Psoas muscle (tissue), 8 donors: Measurements from ENCODE around the gene KCNC4. TPM values are rescaled to one million over a fixed set of nuclear protein-coding genes. Genes with fewer than 3 reads are reported as not detected.

ENCODE experiments used
- ATAC-seq, 4 donors: fragments of 200-7000 bp; cut with Tn5 transposase; one replicate each; pipeline ENCODE4 v1.9.1; 2020; ENCODE audit warnings: moderate library complexity in 3 of 4, mild to moderate bottlenecking in 2 of 4
- DNase-seq, 2 donors: peaks; one replicate each; pipeline ENCODE4 v3.0.0-alpha.2; 2020
- H3K27ac ChIP-seq: fragments of 200-600 bp; one replicate; pipeline ENCODE4 v1.8.0; 2022
- H3K27me3 ChIP-seq, 3 donors: fragments of 200-600 bp in 1 of 3; one replicate each; pipeline versions ENCODE4 v1.6.1 to v1.8.0; 2013 to 2022; ENCODE audit warnings: low read length in 2 of 3, mild to moderate bottlenecking in 2 of 3, moderate library complexity in 1 of 3; ENCODE audit not compliant: insufficient read depth in 3 of 3
- H3K36me3 ChIP-seq, 2 donors: fragments of 200-600 bp in 1 of 2; one replicate each; pipeline versions ENCODE4 v1.6.1 to v1.8.0; 2013 to 2022; ENCODE audit warnings: low read depth in 1 of 2, mild to moderate bottlenecking in 1 of 2, moderate library complexity in 1 of 2; ENCODE audit not compliant: insufficient read depth in 1 of 2
- H3K4me1 ChIP-seq: fragments of 200-600 bp; one replicate; pipeline ENCODE4 v1.8.0; 2022
- H3K4me3 ChIP-seq: fragments of 200-600 bp; one replicate; pipeline ENCODE4 v1.8.0; 2022; ENCODE audit warnings: mild to moderate bottlenecking
- H3K9me3 ChIP-seq: fragments of 200-600 bp; one replicate; pipeline ENCODE4 v1.8.0; 2022
- CTCF ChIP-seq: fragments of 200-600 bp; IDR thresholded peaks from one replicate; pipeline ENCODE4 v1.8.0; 2022; ENCODE audit warnings: antibody characterized with exemption
- whole genome bisulfite sequencing, 3 donors: extraction: QIAGEN DNeasy Blood & Tissue Kit; methylation state at CpG; one replicate each; pipeline versions ENCODE4 v1.1.6 to v1.1.7; 2013; 5-methylcytosine and 5-hydroxymethylcytosine counted together
- intact Hi-C, 2 donors: fragments of 100-400 bp; cut with DNase I; formaldehyde crosslinking; loops; one replicate each; pipeline versions ENCODE4 v1.11.0 to v1.14.2; 2022
- polyA plus RNA-seq, 3 donors: library from polyadenylated mRNA; stranded (reverse); fragments of 200-250 nt; gene quantifications; one replicate each; pipeline ENCODE4 v1.2.3, GENCODE V29; 2013
- total RNA-seq, 4 donors: library from RNA; stranded (reverse); fragmentation: NEBNext Ultra II Directional in 2 of 4; extraction: Animal tissue kit (Norgen Biotek cat#: 25700) in 2 of 4; gene quantifications; one replicate each; pipeline versions ENCODE4 v1.2.1 to v1.2.4, GENCODE V29; 2021 to 2023
- donor health status: healthy with polysubstance abuse.
- donor health status: DM: no; HTN: no; CAD: no; lungs with moderate emphysema.
- donor health status: Bipolar disorder and iron deficiency.
- donor health status: healthy.
- donor health status: DM: yes; HTN: yes; CAD: no.
- donor health status: DM: no; HTN: no; CAD: no.
- donor health status: DM: no; HTN: no; CAD: no.
- donor health status: DM: yes; HTN: yes; CAD: no.

The KCNC4 gene
- total and polyA plus RNA-seq, 7 donors: 2.4 to 14.5 (median 5.9) TPM

GRCh38 chr1:110259770-110260169 is 49.7 kb downstream of the KCNC4 start:
- intact Hi-C loops: no loop called here
- peaks cover 0 to 3% (median 0%) of the 10 kb centered on the region in 3 donors for H3K27me3 ChIP-seq
- H3K4me1 ChIP-seq: peaks cover 17% of the 10 kb centered on the region
- no peak overlapping the region for H3K27ac ChIP-seq
- no peak for TF ChIP-seq CTCF
- no peak for ATAC-seq
- no peak overlapping the region for H3K4me3 ChIP-seq
- no peaks in the 10 kb centered on the region for H3K9me3 ChIP-seq
- no peaks in the 10 kb centered on the region for H3K36me3 ChIP-seq
- no peak for DNase-seq
- WGBS, 3 donors: 67 to 71% (median 68%) methylated on average over 2 of the region's 2 CpGs

Other genes starting within 250 kb of the KCNC4 start
- gene AHCYL1, start 225.5 kb upstream of the KCNC4 start, total RNA-seq: 100 to 1,000 TPM in 1 of 4 donors, 10 to 100 TPM in 3; 60.2 to 128 (median 88.9) TPM
- gene AHCYL1, start 225.5 kb upstream of the KCNC4 start, polyA plus RNA-seq: 10 to 100 TPM; 42.5 to 47.2 (median 46.2) TPM
- 10 to 100 TPM; 16.1 to 23.1 (median 17.0) TPM for gene STRIP1, start 175.7 kb upstream of the KCNC4 start, total RNA-seq
- 10 to 100 TPM; 12.1 to 17.4 (median 13.5) TPM for gene STRIP1, start 175.7 kb upstream of the KCNC4 start, polyA plus RNA-seq
- not detected for gene ALX3, start 139.6 kb upstream of the KCNC4 start, total RNA-seq
- gene ALX3, start 139.6 kb upstream of the KCNC4 start, polyA plus RNA-seq: under 1 TPM; 0.04 to 0.11 (median 0.05) TPM
- gene UBL4B, start 97.9 kb upstream of the KCNC4 start, total RNA-seq: under 1 TPM in 1 of 4 donors, not detected in 3; 0.20 TPM
- under 1 TPM in 2 of 3 donors, not detected in 1; 0.06 to 0.19 TPM for gene UBL4B, start 97.9 kb upstream of the KCNC4 start, polyA plus RNA-seq
- gene SLC6A17, start 59.8 kb upstream of the KCNC4 start, total RNA-seq: under 1 TPM; 0.09 to 0.19 (median 0.15) TPM
- under 1 TPM; 0.03 to 0.10 (median 0.08) TPM for gene SLC6A17, start 59.8 kb upstream of the KCNC4 start, polyA plus RNA-seq
- gene RBM15, start 129.1 kb downstream of the KCNC4 start, total RNA-seq: 10 to 100 TPM; 18.9 to 32.0 (median 25.0) TPM
- gene RBM15, start 129.1 kb downstream of the KCNC4 start, polyA plus RNA-seq: 10 to 100 TPM in 1 of 3 donors, 1 to 10 TPM in 2; 1.9 to 22.4 (median 4.4) TPM
- gene SLC16A4, start 180.7 kb downstream of the KCNC4 start, total RNA-seq: 1 to 10 TPM in 2 of 4 donors, under 1 TPM in 2; 0.86 to 1.1 (median 1.0) TPM
- gene SLC16A4, start 180.7 kb downstream of the KCNC4 start, polyA plus RNA-seq: 1 to 10 TPM in 2 of 3 donors, under 1 TPM in 1; 0.79 to 4.3 (median 1.1) TPM
- 100 to 1,000 TPM; 166 to 250 (median 207) TPM for gene LAMTOR5, start 197.4 kb downstream of the KCNC4 start, total RNA-seq
- gene LAMTOR5, start 197.4 kb downstream of the KCNC4 start, polyA plus RNA-seq: 100 to 1,000 TPM; 348 to 541 (median 375) TPM
- gene PROK1, start 240.8 kb downstream of the KCNC4 start, total RNA-seq: under 1 TPM in 3 of 4 donors, not detected in 1; 0.15 to 0.21 (median 0.16) TPM
- gene PROK1, start 240.8 kb downstream of the KCNC4 start, polyA plus RNA-seq: 10 to 100 TPM in 1 of 3 donors, under 1 TPM in 2; 0.23 to 15.0 (median 0.68) TPM